Adrenal gland (tissue), 5 donors: ENCODE data around the gene SLC25A1.
"Not testable (repeated sequence)": the region's sequence is repeated elsewhere in the genome, so short reads cannot be mapped to it uniquely, and the experiment has no call there.

Experiments used
- POLR2A ChIP-seq, 2 donors: fragments of 450-650 bp; IDR thresholded peaks; one replicate each; pipeline ENCODE4 v1.6.1; 2017; ENCODE audit warnings: antibody characterized with exemption in 2 of 2, mild to moderate bottlenecking in 2 of 2, moderate library complexity in 1 of 2
- TF ChIP-seq, protein P1 (sequence below), 6 experiments: fragments of 450-650 bp in 4 of 6; fragments of 200-600 bp in 2 of 6; sonication (generic) in 1 of 6; IDR thresholded peaks; 1 replicate in 5 of 6; 2 replicates in 1 of 6; pipeline versions ENCODE4 v1.5.1 to v1.8.0; 2016 to 2021; ENCODE audit warnings: antibody characterized with exemption in 6 of 6, mild to moderate bottlenecking in 2 of 6, moderate library complexity in 1 of 6
- donor health status: DM: no; HTN: no; CAD: no.

- TF ChIP-seq POLR2A (IDR thresholded peaks at IDR 0.05) = not testable (repeated sequence)
- TF ChIP-seq, protein P1, sequence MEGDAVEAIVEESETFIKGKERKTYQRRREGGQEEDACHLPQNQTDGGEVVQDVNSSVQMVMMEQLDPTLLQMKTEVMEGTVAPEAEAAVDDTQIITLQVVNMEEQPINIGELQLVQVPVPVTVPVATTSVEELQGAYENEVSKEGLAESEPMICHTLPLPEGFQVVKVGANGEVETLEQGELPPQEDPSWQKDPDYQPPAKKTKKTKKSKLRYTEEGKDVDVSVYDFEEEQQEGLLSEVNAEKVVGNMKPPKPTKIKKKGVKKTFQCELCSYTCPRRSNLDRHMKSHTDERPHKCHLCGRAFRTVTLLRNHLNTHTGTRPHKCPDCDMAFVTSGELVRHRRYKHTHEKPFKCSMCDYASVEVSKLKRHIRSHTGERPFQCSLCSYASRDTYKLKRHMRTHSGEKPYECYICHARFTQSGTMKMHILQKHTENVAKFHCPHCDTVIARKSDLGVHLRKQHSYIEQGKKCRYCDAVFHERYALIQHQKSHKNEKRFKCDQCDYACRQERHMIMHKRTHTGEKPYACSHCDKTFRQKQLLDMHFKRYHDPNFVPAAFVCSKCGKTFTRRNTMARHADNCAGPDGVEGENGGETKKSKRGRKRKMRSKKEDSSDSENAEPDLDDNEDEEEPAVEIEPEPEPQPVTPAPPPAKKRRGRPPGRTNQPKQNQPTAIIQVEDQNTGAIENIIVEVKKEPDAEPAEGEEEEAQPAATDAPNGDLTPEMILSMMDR (IDR thresholded peaks at IDR 0.05) = not testable (repeated sequence)
These were observed 22.4 kb downstream of the SLC25A1 start for GRCh38 chr22:19156109-19156508.
